GM12864 (cell line): ENCODE measurements around the gene CORIN.

Source experiments
- DNase-seq: peaks from one replicate; pipeline ENCODE4 v3.0.0-alpha.2; 2011; ENCODE audit warnings: low read depth
- H3K4me3 ChIP-seq: 2 replicates; pipeline ENCODE4 v1.5.1; 2011; ENCODE audit warnings: mild to moderate bottlenecking, low read depth, low read length, control low read depth
- CTCF ChIP-seq: IDR thresholded peaks from 2 replicates; pipeline ENCODE4 v1.5.1; 2011; ENCODE audit warnings: low read depth, mild to moderate bottlenecking, moderate library complexity, low read length, control low read depth, inconsistent platforms; ENCODE audit errors: missing control alignments

The CORIN gene

GRCh38 chr4:47849466-47849865 is 11.6 kb upstream of the CORIN start:
- H3K4me3 ChIP-seq = no peak overlapping the region
- TF ChIP-seq CTCF = no peak
- no peak for DNase-seq

GRCh38 chr4:47848041-47848440 is 10.2 kb upstream of the CORIN start:
- DNase-seq = no peak
- no peak overlapping the region for H3K4me3 ChIP-seq
- TF ChIP-seq CTCF = no peak

GRCh38 chr4:47842985-47843384 is 5.1 kb upstream of the CORIN start:
- DNase-seq = no peak
- H3K4me3 ChIP-seq = no peak overlapping the region
- no peak for TF ChIP-seq CTCF

GRCh38 chr4:47840291-47840690 is 2.4 kb upstream of the CORIN start:
- TF ChIP-seq CTCF = no peak

GRCh38 chr4:47839259-47839658 is 1.4 kb upstream of the CORIN start:
- peak; percentile 34 for DNase-seq
- peak; percentile 53 for TF ChIP-seq CTCF
- H3K4me3 ChIP-seq = no peak overlapping the region

More at GRCh38 chr4:47840291-47840690, 2.4 kb upstream of the CORIN start:
- DNase-seq = no peak
- H3K4me3 ChIP-seq = no peak overlapping the region

- H3K4me3 ChIP-seq = no peak overlapping the region
- no peak for DNase-seq
- no peak for TF ChIP-seq CTCF
These were observed 578 bp upstream of the CORIN start for GRCh38 chr4:47838445-47838844.

GRCh38 chr4:47837094-47837907 is 566 bp downstream of the CORIN start:
- peak overlapping the region; percentile 60 for H3K4me3 ChIP-seq
- TF ChIP-seq CTCF = no peak
- DNase-seq = peak; percentile 13
